Right renal cortex interstitium (tissue), 3 donors: ENCODE data around the gene CCDC3. TPM values are rescaled to one million over a fixed set of nuclear protein-coding genes. Genes with fewer than 3 reads are reported as not detected.

ENCODE experiments used
- DNase-seq, 3 donors: peaks; one replicate each; pipeline ENCODE4 v3.0.0-alpha.2; 2013; ENCODE audit warnings: low read depth in 3 of 3, low spot score in 2 of 3
- polyA plus RNA-seq, 3 donors: library from polyadenylated mRNA; unstranded; fragments of 120-200 nt; gene quantifications; one replicate each; pipeline ENCODE4 v1.2.1, GENCODE V29; 2013; ENCODE audit not compliant: insufficient read length in 3 of 3

Gene CCDC3
- polyA plus RNA-seq, 3 donors: 9.5 to 13.3 (median 10.0) TPM

GRCh38 chr10:12928571-12928970, 72.9 kb downstream of the CCDC3 start:
- DNase-seq: no peak

GRCh38 chr10:12927896-12928295, 73.6 kb downstream of the CCDC3 start:
- no peak for DNase-seq

GRCh38 chr10:12925845-12926244, 75.7 kb downstream of the CCDC3 start:
- no peak for DNase-seq

GRCh38 chr10:12924911-12925310, 76.6 kb downstream of the CCDC3 start:
- DNase-seq: no peak

- no peak for DNase-seq
Measured at GRCh38 chr10:12922117-12922900, 79.2 kb downstream of the CCDC3 start.

- DNase-seq: no peak
Measured at GRCh38 chr10:12921163-12921562, 80.3 kb downstream of the CCDC3 start.

GRCh38 chr10:12919574-12919973, 81.9 kb downstream of the CCDC3 start:
- DNase-seq: no peak

GRCh38 chr10:12916587-12916986, 84.9 kb downstream of the CCDC3 start:
- no peak for DNase-seq

GRCh38 chr10:12915637-12916168, 85.8 kb downstream of the CCDC3 start:
- DNase-seq: no peak

- no peak for DNase-seq
Measured at GRCh38 chr10:12914111-12914510, 87.4 kb downstream of the CCDC3 start.

- no peak for DNase-seq
Measured at GRCh38 chr10:12911795-12912194, 89.7 kb downstream of the CCDC3 start.

GRCh38 chr10:12910835-12911234, 90.7 kb downstream of the CCDC3 start:
- DNase-seq: no peak

- DNase-seq: no peak
Measured at GRCh38 chr10:12909836-12910185, 91.7 kb downstream of the CCDC3 start.

GRCh38 chr10:12909182-12909835, 92.2 kb downstream of the CCDC3 start:
- no peak for DNase-seq

- no peak for DNase-seq
Measured at GRCh38 chr10:12908773-12909172, 92.7 kb downstream of the CCDC3 start.

- peak in 1 of 3 donors; percentile 37 for DNase-seq
Measured at GRCh38 chr10:12907656-12908055, 93.9 kb downstream of the CCDC3 start.

- DNase-seq: no peak
Measured at GRCh38 chr10:12906051-12906541, 95.4 kb downstream of the CCDC3 start.

- DNase-seq: no peak
Measured at GRCh38 chr10:12905067-12905466, 96.4 kb downstream of the CCDC3 start.

GRCh38 chr10:12902851-12903358, 98.6 kb downstream of the CCDC3 start:
- no peak for DNase-seq

- peak; percentile 66 to 69 (median 68) for DNase-seq
Measured at GRCh38 chr10:12902135-12902572, 99.4 kb downstream of the CCDC3 start.

- no peak for DNase-seq
Measured at GRCh38 chr10:12899546-12899945, 102.0 kb downstream of the CCDC3 start.

GRCh38 chr10:12898271-12898670, 103.2 kb downstream of the CCDC3 start:
- no peak for DNase-seq
